Uterus (tissue), 4 donors: ENCODE data around the gene LRRC8C. TPM values are rescaled to one million over a fixed set of nuclear protein-coding genes. Genes with fewer than 3 reads are reported as not detected.

Source experiments
- DNase-seq, 2 donors: peaks; one replicate each; pipeline ENCODE4 v3.0.0-alpha.2; 2019 to 2020
- H3K27ac ChIP-seq, 2 donors: fragments of 200-600 bp; sonication (generic); 1 replicate in 1 of 2; 2 replicates in 1 of 2; pipeline ENCODE4 v1.5.1; 2016 to 2018
- H3K27me3 ChIP-seq, 2 donors: fragments of 200-600 bp; sonication (generic); one replicate each; pipeline ENCODE4 v1.5.1; 2018 to 2019; ENCODE audit warnings: control low read depth in 1 of 2
- H3K36me3 ChIP-seq, 2 donors: fragments of 200-600 bp; sonication (generic); one replicate each; pipeline ENCODE4 v1.5.1; 2019; ENCODE audit warnings: control low read depth in 1 of 2
- H3K4me1 ChIP-seq, 2 donors: fragments of 200-600 bp; sonication (generic); one replicate each; pipeline ENCODE4 v1.5.1; 2018 to 2019; ENCODE audit warnings: control low read depth in 1 of 2
- H3K4me3 ChIP-seq, 2 donors: fragments of 200-600 bp; sonication (generic); 1 replicate in 1 of 2; 2 replicates in 1 of 2; pipeline ENCODE4 v1.5.1; 2018 to 2019; ENCODE audit warnings: mild to moderate bottlenecking in 1 of 2
- H3K9me3 ChIP-seq, 2 donors: fragments of 200-600 bp; sonication (generic); one replicate each; pipeline ENCODE4 v1.5.1; 2019; ENCODE audit warnings: control low read depth in 1 of 2
- CTCF ChIP-seq, 4 experiments: fragments of 200-600 bp in 2 of 4; fragments of 450-650 bp in 2 of 4; sonication (generic) in 2 of 4; IDR thresholded peaks; one replicate each; pipeline ENCODE4 v1.5.1; 2016 to 2019; ENCODE audit warnings: antibody characterized with exemption in 4 of 4, mild to moderate bottlenecking in 2 of 4, moderate library complexity in 1 of 4
- POLR2A ChIP-seq, 2 donors: fragments of 450-650 bp; IDR thresholded peaks; one replicate each; pipeline ENCODE4 v1.6.1; 2016; ENCODE audit warnings: antibody characterized with exemption in 2 of 2, mild to moderate bottlenecking in 1 of 2, moderate library complexity in 1 of 2
- intact Hi-C: fragments of 100-400 bp; cut with DNase I; formaldehyde crosslinking; loops from one replicate; pipeline ENCODE4 v1.15.1; 2023; ENCODE audit warnings: low total_unique reads
- total RNA-seq, 4 donors: library from RNA; depleted of rRNA in 3 of 4; stranded (reverse); fragments of >200 nt in 3 of 4; gene quantifications; one replicate each; pipeline versions ENCODE4 v1.1.0 to v1.2.4, GENCODE V29; 2014 to 2023
- donor health status: DM: yes; HTN: yes; CAD: no.

The LRRC8C gene
- total RNA-seq, 4 donors from 2014 or later, result 10.9 to 23.8 (median 19.8) TPM

GRCh38 chr1:89712420-89712819 is 79.5 kb downstream of the LRRC8C start:
- TF ChIP-seq POLR2A (IDR thresholded peaks at IDR 0.05) (no peak), CTCF (IDR thresholded peaks at IDR 0.05) (no peak)
- no peak overlapping the region for H3K27ac ChIP-seq

GRCh38 chr1:89715677-89716076 is 82.8 kb downstream of the LRRC8C start:
- DNase-seq, result no peak
- peaks cover 0 to 4% of the 10 kb centered on the region in 2 donors for H3K4me1 ChIP-seq
- no peaks in the 10 kb centered on the region for H3K36me3 ChIP-seq
- no peak overlapping the region for H3K4me3 ChIP-seq
- TF ChIP-seq POLR2A (IDR thresholded peaks at IDR 0.05) (no peak), CTCF (IDR thresholded peaks at IDR 0.05) (no peak)
- no peak overlapping the region for H3K27ac ChIP-seq
- intact Hi-C loops, result no loop called here
- H3K9me3 ChIP-seq, result no peaks in the 10 kb centered on the region
- no peaks in the 10 kb centered on the region for H3K27me3 ChIP-seq

More at GRCh38 chr1:89712420-89712819, 79.5 kb downstream of the LRRC8C start:
- no peak for DNase-seq
- Histone ChIP-seq H3K36me3 (no peaks in the 10 kb centered on the region), H3K27me3 (no peaks in the 10 kb centered on the region), H3K9me3 (no peaks in the 10 kb centered on the region), H3K4me3 (no peak overlapping the region), H3K4me1 (no peaks in the 10 kb centered on the region)
- intact Hi-C loops, result no loop called here

GRCh38 chr1:89719502-89720306 is 86.8 kb downstream of the LRRC8C start:
- Histone ChIP-seq H3K27me3 (no peaks in the 10 kb centered on the region), H3K9me3 (no peaks in the 10 kb centered on the region), H3K27ac (peak overlapping the region in 1 of 2 donors; percentile 45), H3K4me1 (peaks cover 0 to 4% of the 10 kb centered on the region in 2 donors), H3K4me3 (no peak overlapping the region), H3K36me3 (no peaks in the 10 kb centered on the region)
- TF ChIP-seq CTCF (IDR thresholded peaks at IDR 0.05) (no peak), POLR2A (IDR thresholded peaks at IDR 0.05) (no peak)
- DNase-seq, result no peak
- intact Hi-C loops, result no loop called here

- H3K27ac ChIP-seq, result peak overlapping the region in 1 of 2 donors; percentile 24
- H3K27me3 ChIP-seq, result no peaks in the 10 kb centered on the region
- no peak for DNase-seq
- TF ChIP-seq CTCF (IDR thresholded peaks at IDR 0.05) (no peak), POLR2A (IDR thresholded peaks at IDR 0.05) (no peak)
- no peak overlapping the region for H3K4me3 ChIP-seq
- intact Hi-C loops, result no loop called here
- H3K9me3 ChIP-seq, result no peaks in the 10 kb centered on the region
- peaks cover 0 to 4% of the 10 kb centered on the region in 2 donors for H3K4me1 ChIP-seq
- no peaks in the 10 kb centered on the region for H3K36me3 ChIP-seq
These were observed 87.9 kb downstream of the LRRC8C start for GRCh38 chr1:89720839-89721238.

GRCh38 chr1:89721351-89721750 is 88.4 kb downstream of the LRRC8C start:
- DNase-seq, result no peak
- Histone ChIP-seq H3K27ac (peak overlapping the region in 1 of 2 donors; percentile 24), H3K27me3 (no peaks in the 10 kb centered on the region), H3K4me3 (no peak overlapping the region), H3K4me1 (peaks cover 0 to 4% of the 10 kb centered on the region in 2 donors), H3K9me3 (no peaks in the 10 kb centered on the region), H3K36me3 (no peaks in the 10 kb centered on the region)
- intact Hi-C loops, result no loop called here
- TF ChIP-seq CTCF (IDR thresholded peaks at IDR 0.05) (no peak), POLR2A (IDR thresholded peaks at IDR 0.05) (no peak)
